GM19328 (cell line): ENCODE results near the gene STON2.

ENCODE experiments used
- ATAC-seq: cut with Tn5 transposase; IDR thresholded peaks from one replicate; pipeline ENCODE4 v1.9.1; 2021; ENCODE audit warnings: mild to moderate bottlenecking, moderate library complexity; ENCODE audit not compliant: unreplicated experiment

The STON2 gene

DNA sequence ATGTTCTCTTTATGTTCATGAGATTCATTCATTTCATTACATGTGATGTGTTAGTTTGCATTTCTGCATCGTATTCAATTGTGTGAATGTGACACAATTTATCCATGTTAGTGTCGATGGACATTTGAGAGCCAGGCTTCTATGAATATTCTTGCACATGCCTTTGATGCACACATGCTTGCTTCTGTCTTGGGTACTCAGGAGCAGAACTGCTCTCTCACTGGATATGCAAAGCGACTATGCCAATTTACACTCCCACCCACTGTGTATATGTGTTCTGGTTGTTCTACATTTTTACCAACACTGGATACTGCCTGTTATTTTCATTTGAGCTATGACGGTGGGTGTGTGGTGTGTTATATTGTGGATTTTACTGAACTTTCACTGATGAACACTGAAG is 95.1 kb downstream of the STON2 start:
- ATAC-seq: no peak

DNA sequence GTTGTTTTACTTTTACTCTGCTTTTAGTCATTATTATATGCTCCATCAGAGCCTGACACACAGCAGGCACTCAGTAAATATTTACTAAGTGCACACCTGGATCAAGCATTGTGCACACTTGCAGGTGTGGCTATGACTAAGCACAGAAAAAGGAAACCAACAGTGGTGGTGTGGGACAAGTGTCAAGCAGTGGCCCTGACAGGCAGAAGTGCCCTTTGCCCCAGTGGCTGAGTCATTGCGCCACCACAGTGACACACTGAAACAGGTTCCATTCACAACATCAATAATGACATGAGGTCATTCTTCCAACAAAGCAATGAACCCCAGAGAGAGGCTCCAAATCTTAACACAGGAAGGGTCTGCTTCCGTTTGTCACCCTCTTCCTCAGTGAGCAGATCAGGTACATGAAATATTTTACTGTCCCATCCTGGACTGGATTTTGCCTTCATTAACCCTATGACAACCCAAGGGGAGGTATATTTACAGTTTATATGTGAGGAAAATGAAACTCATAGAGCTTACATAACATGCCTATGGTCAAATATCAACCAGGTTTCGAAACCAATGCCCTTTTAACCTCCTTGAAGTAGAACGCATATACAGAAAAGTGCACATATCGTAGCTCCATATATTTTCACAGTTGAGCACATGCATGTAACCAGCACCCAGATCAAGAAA is 96.7 kb downstream of the STON2 start:
- ATAC-seq: peak; percentile 58

DNA sequence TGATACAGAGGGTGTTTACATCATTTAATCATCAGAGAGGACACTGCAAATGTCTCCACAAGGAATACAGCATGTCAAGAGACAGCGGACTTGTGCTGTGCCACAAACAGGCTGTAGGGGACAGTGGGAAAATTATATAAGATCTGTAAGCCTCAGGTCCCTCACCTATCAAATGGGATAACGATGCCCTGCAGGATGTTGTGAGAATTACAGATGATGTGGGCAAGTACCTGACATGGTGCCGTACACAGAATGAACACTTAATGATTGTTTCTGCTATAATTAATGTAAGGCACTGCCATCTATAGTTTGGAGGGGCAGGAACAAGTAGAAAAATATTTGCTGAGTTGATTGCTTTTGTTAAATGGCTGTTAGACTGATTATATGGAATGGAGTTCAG is 97.5 kb downstream of the STON2 start:
- ATAC-seq: no peak

DNA sequence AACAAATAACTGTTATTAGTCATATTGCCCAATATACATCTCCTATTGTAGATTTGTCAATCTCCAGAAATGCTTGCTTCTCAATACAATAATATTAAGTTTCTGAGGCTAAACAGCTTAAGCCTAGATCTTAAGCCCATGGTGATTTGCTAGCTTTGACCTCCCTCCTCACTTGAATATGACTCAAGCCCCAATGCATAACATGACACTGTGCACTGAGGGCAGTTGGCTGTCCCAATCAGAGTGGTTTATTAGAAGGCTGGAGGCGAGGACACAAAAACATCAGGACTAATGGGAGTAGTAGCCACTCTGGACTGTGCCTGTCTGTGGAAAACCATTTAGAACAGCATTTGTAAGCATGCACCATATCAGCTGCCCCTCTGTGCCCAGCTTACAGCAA is 98.3 kb downstream of the STON2 start:
- ATAC-seq: no peak

DNA sequence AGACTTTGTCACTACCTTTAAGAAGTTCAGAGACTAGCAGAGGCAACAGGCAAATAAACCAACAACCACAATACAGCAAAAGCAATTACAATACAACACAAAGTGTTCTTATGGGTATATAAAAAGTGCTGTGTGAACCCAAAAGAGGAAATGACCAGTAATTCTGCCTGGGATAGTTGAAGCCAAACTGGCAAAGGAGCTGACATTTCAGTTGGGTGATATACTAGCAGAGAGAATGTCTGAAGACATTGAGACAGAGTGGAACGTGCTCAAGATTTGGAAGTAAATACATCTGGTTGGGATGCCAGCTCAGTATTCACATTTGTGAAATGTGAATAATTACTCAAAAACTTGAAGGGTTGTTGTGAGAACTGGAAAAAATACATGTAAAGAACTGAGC is 98.8 kb downstream of the STON2 start:
- no peak for ATAC-seq

DNA sequence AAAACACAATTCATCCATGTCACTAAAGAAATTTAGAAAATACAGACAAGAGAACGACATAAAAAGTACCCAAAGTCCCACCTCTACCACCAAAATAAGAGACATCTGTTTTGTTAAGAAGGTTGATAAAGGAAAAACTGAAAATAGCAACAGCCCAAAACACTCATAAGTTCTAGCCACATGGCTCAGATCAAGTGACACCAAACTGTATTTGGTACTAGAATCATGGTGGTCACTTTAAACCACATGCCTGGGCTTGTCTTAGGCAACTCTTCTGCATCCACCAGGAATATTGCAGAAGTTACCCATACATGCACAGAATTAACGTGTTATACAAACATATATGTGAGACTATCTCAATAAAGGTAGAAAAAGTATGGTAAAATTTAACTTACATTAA is 101.2 kb downstream of the STON2 start:
- no peak for ATAC-seq

DNA sequence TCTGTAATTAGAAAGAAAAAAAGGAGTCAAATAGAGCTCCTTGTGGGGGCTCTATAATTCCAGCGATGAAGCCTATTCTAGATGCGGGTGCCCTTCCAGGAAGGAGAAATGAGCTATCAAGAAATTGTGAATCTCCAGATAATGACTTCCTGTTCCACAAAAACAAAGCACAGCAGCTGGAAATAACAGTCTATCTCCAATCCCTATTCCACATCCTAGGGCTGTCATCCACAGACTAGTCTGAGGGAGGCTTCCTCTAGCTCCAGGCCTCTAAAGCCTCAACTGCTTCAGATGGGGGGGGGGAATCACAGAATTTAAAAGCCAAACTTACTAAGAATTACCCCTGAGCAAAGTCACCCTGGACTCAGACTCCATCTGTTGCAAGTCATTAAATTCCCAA is 102.0 kb downstream of the STON2 start:
- ATAC-seq: no peak

DNA sequence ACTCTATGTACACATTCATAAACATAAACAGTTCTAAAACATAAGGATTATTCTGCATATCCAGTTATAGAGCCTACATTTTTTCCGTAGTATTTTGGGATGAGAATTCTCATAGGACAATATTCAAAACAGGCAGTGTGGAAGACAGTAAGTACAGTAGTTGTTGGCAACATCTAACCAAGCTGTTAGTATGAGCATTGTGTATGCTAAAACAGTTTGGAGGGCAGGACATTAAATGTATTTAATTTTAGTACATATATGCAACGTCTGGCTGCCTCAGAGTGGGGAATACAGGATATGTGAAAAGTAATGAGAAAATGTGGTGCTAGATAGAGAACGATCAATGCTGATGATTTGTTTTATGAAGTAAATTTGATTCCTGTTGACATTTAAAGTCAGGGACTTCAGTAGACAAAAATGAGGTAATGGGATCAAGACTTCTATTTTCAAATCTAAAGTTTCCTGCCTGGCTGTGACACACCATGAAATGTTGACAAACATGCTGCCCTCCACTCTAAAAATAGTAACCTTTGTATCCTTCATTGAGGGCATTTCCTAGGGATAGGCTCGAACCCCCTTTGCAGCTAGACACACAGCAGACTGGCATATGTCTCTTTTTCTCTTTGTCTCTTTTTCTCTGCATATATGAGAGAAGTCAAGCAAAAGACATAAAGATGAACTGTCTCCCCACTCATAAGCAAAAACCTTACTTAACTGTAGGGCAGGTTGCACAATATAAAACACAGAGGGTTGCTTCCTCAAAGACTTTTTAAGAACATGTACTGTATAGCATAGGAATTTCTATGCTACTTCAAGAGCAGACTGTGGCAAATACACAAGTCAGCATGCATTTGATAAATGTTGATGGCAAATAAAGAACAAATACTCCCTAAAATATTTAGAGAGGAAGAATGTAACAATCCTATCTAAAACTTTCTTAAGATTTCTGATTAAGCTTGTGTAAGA is 103.9 kb downstream of the STON2 start:
- no peak for ATAC-seq

DNA sequence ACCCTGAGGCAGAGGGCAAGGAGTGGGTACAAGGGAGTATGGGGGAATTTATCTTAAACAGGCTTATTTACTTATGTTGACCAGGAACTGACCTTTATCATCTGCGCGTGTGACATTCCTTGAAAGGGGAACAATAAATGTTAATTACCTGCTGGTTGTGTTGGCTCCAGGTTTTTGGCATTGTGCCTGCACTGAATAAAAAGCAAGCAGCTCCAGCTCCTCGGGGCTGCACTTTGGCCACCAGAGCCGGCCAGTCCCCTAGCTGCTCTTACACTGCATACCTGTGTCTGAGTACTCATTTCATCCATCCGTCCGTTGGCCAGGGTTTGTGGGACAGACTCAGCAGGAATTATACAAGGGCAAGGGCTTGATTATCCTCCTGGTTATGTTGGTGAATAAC is 110.6 kb downstream of the STON2 start:
- no peak for ATAC-seq

DNA sequence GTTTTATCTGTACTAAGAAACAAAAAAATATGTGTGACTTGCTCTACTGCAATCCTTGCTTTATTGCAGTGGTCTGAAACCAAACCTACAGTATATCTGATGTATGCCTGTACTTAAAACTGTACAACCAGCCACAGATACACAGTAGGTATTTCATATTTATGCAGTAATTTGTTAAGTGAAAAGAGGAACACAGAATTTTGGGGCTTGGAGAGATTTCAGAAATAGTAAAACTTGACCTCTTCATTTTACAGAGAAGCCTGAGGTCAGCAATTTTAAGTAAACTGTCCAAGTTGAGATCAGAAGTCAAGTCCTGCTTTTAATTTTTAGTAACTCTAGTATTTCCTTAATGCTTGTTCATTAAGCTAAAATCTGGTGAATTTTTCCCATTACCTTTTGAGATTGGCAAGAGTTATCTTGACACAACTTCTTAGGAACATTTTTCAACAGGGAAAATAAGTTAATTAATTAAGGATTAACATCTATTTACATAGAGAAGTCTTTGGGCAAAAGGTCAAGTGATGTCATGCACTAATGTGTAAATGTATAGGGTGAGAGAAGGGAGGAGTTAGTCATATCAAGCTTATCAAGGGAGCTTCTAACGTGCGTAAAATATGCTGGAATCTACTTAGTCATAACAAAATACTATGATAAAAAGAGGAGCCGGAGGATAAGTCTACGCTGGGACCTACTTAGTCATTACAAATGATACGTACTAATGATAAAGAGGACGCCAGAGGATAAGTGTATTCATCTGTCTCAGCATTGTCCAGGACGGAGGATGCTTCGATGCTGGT is 113.4 kb downstream of the STON2 start:
- ATAC-seq: no peak

DNA sequence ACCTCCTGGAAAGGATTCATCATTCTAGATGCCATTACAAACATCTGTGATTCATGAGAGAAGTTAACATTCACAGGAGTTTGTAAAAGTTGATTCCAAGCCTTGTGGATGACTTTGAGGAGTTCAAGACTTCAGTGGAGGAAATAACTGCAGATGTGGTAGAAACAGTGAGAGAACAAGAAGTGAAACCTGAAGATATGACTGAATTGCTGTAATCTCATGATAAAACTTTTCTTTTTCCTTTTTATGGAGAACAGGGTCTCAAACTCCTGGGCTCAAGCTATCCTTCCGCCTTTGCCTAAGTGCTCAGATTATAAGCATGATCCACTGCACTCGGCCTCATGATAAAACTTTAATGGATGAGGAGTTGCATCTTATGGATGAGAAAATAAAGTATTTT is 114.9 kb downstream of the STON2 start:
- no peak for ATAC-seq

DNA sequence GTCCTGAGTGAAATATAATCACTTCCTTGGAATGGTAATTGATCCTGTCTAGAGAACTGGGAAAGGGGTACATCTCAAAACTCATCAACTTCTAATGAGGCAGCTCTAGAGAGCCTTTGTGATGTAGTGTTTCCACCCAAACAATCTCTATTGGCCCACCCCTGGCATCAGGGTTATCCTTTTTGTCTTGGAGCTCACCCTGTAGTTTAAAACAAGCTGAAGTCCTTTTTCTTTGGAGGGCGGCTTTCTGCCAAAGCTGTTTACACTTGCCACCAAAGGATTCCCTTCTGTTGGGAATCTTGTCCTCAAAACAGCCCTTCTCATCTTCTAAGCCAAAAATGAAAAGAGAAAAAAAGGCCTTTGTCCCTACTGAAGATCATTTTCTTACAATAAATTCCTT is 118.8 kb downstream of the STON2 start:
- ATAC-seq: no peak

DNA sequence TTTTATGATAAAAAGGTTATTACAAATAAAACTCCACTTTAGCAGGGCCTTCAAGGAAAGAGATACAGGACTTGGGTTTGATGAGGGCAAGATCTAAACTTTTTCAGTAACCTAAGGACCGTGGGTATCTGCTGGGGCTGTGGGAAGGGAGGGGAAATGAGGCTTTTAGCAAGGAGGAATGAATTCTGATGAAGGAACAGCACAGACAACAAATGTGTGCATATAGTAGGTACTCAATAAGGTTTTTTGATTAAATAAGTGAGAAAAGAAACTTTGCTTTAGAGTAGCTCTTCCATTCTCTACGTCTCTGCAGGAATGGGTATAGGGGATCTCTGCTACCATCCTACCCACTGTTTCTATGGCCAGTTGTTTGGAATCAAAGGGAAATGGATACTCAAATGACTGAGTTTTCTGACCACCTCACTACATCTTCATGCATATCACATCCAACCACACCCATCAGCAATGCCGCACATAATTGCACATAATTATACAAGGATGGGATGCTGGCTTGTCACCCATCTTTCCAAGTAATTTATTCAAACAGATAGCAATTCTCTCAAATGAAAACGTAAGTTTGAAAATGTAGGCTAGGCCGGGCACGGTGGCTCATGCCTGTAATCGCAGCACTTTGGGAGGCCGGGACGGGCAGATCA is 119.9 kb downstream of the STON2 start:
- ATAC-seq: no peak

DNA sequence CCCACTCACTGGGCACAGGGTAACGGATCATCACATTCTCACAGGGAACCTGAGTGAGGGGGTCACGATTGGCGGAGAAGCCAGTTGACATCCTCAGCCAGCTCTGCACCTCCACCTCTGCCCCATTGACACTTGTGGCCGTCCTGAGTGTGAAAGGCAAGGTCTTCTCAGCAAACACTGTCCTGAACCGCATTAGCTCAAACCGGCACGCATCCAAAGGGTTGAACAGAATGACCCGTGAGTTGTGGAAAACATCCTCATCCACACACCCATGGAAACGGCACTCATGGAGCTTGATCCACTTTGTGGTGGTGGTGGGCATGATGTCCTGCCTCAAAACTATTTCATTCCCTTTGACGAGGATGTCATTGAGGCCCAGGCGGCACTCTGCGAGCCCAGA is 123.0 kb downstream of the STON2 start:
- no peak for ATAC-seq

DNA sequence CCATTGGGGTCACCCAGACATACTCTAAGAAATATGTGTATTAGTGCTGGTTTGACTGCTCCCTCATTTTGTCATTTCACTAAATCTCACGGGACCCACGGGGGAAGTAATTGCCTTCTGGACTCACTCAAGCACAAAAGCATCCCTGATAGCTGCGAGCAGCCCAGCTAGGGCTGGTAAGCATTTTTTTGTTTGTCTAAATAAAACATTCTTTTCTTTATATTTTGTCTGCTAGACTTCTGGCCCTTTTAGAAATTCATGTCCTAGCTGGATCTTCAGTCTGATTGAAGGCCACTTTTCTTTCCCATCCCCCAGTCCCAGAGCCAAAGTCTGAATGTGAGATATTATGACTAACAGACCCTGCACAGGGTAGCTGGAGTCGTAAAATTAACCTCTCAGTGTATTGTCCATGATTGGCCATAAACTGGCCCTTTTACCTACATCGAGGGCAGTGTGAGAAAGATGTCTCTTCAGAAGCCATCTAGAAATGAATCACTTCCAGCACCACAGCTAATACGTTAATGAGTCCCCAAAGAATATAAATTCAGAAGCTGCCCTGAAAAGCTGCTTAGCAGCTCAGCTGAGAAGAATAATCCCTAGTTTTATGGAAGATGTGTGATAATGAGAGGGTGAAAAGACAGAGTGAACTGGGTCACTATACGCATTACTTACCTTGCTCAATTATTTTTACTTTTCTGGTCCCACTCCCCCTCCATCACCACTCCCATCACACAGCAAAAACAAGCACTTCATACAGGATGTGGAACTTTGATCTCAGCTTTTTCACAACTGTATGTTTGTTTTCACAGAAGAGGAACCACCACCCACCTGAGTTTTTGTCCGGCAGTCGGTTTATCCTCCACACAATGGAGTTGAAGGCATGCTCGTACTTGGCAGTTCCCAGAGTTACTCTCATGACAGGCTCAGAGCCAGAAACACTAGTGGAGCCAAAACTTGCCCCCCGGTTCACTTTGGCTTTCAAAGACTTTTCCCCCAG is 123.8 kb downstream of the STON2 start:
- no peak for ATAC-seq

DNA sequence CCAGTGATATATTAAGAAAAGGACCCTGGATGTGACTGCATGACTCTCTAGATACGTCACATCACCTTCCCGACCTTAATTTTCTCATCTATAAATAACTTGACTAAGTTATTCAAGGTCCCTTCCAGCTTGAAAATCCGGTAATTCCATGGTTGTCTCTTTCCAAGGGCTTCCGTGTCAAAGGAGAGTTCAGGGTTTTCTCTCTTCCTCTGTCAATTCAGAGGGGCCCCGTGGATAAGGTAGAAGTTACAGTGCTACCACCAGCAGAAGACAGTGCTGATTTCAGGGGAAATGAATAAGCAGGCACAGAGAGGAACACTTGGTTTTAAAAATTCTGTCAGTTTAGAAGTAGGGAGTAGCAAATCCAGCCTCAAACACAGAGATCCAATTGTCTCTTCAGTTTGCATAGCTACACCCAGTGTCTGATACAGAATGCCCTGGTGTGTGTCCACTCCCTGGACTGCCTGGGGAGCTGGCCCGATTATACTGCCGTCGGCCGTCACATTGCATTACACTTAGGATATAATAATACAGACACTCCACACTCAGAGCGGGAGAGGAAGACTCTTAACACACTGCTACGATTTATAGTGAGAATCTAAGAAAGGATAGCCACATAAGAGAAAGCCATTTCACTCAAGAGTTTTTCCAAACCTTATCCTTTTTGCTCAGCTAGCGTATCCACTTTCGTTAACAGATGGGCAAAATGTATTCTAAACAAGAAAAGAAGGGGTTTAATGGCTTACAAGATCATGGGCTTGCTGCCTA is 124.6 kb downstream of the STON2 start:
- no peak for ATAC-seq

DNA sequence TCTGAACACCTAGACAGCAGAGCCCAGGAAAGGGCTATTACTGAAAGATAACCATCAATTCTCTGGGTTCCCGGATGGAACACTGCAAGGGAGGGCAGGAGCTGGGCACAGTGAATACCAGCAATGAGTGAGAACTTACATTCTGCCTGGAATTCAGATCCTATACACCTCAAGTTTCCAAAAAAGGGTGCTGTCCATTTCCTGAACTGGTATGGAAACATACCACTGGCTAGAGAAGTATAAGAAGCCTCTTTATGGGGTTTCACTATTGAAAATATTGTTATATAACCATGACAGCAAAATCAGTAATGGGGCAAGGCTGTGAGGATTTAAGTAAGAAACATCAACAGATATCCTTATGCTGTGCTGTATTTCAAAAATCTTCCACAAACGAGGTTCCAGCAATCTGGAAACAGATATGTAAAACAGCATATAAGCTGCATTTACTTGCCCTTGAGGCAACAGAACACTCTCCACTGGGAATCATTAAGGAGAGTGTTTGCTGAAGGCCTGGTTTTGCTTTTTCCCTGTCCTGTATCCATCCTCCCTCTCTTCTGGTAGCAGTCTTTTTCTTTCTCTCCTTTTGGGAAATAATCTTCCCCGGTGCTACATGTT is 126.1 kb downstream of the STON2 start:
- no peak for ATAC-seq

DNA sequence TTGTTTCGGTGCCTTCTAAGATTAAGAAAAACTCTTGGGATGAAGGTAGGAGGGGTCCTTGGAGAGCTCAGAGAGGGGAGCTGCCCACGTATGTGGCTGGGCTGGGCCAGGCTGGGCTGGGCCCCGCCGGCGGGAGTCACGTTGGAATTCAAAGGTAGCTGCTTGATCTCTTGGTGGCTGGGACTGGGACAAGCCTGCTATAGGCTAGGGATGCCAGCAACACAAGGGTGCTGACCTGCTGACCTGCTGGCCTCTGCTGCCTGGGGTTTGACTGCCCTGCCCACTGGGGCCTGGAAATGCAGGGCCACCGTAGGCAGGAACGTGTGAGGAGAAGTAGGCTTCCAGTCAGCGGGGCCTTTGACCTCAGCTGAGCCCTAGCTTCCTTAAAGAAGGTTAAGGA is 126.6 kb downstream of the STON2 start:
- no peak for ATAC-seq

DNA sequence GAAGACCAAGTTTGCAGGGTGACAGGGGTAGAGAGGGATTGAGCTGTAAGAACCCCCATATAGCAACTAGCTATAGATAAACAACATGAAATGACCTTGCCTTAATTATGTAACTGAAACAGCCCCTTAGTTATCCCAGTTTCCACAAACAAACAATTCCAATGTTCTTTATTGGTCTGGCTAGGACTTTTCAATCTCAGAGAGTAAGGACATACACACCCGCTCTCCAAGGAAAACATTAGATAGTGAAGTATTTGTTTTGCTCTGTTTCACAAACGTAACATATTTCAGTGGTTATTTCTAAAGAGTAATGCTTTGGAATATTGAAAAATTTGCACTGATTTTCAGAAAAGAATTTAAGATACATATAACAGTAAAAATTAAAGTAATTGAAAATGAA is 127.8 kb downstream of the STON2 start:
- ATAC-seq: no peak
